A673 (cell line): Measurements from ENCODE around the gene DES. TPM values are rescaled to one million over a fixed set of nuclear protein-coding genes. Genes with fewer than 3 reads are reported as not detected.

ENCODE experiments used
- BruUV-seq: library from RNA; stranded (reverse); fragments of 400-500 nt; replicated peaks from 2 replicates; lab custom pipeline; 2021; lab: Mats Ljungman, UMichigan
- CTCF ChIA-PET: fragments of 300-600 bp; sonication (Branson Sonifier 250); formaldehyde crosslinking; loops from one replicate; lab custom pipeline; 2022; ENCODE audit warnings: antibody characterized with exemption; lab: Charles Lee
- POLR2A ChIA-PET: fragments of 300-600 bp; sonication (Branson Sonifier 250); formaldehyde crosslinking; loops from one replicate; lab custom pipeline; 2022; ENCODE audit warnings: antibody characterized with exemption; ENCODE audit not compliant: low non-redundant PET; lab: Charles Lee
- DNase-seq: peaks from one replicate; pipeline ENCODE4 v3.0.0-alpha.2; 2015; ENCODE audit warnings: low spot score
- H3K27ac ChIP-seq: fragments of 200-600 bp; sonication (generic); 2 replicates; pipeline ENCODE4 v1.5.1; 2016; ENCODE audit warnings: mixed run types, low read depth, mild to moderate bottlenecking, mixed read lengths, antibody characterized with exemption, low read length; ENCODE audit not compliant: poor library complexity, severe bottlenecking
- H3K27me3 ChIP-seq: fragments of 200-600 bp; sonication (generic); replicated peaks from 2 replicates; pipeline ENCODE4 v1.6.1; 2017; ENCODE audit warnings: mixed run types, low read depth, mild to moderate bottlenecking, mixed read lengths, antibody characterized with exemption, low read length; ENCODE audit not compliant: insufficient read depth, poor library complexity
- H3K36me3 ChIP-seq: fragments of 200-600 bp; sonication (generic); 2 replicates; pipeline ENCODE4 v1.6.1; 2016; ENCODE audit warnings: mixed run types, mild to moderate bottlenecking, mixed read lengths, antibody characterized with exemption, low read length; ENCODE audit not compliant: insufficient read depth, poor library complexity, severe bottlenecking
- H3K4me1 ChIP-seq: fragments of 200-600 bp; sonication (generic); 2 replicates; pipeline ENCODE4 v1.6.1; 2017; ENCODE audit warnings: mixed run types, mild to moderate bottlenecking, mixed read lengths, antibody characterized with exemption, low read length; ENCODE audit not compliant: insufficient read depth, poor library complexity, severe bottlenecking
- H3K4me3 ChIP-seq: fragments of 200-600 bp; sonication (generic); 2 replicates; pipeline ENCODE4 v1.5.1; 2016; ENCODE audit warnings: low read depth, mixed run types, mild to moderate bottlenecking, mixed read lengths, low read length; ENCODE audit not compliant: poor library complexity, severe bottlenecking
- H3K9me3 ChIP-seq: fragments of 200-600 bp; sonication (generic); 2 replicates; pipeline ENCODE4 v1.6.1; 2016; ENCODE audit warnings: mixed run types, low read depth, mild to moderate bottlenecking, mixed read lengths, antibody characterized with exemption, low read length; ENCODE audit not compliant: poor library complexity, severe bottlenecking
- EZH2 ChIP-seq: fragments of 200-600 bp; sonication (generic); IDR thresholded peaks from 2 replicates; pipeline ENCODE4 v1.6.1; 2017; ENCODE audit warnings: borderline replicate concordance, low read depth, mild to moderate bottlenecking, mixed read lengths, antibody characterized with exemption, low read length; ENCODE audit not compliant: poor library complexity, severe bottlenecking
- intact Hi-C: fragments of 100-400 bp; cut with micrococcal nuclease; formaldehyde crosslinking; loops from one replicate; pipeline ENCODE4 v1.10.0; 2022; ENCODE audit not compliant: unreplicated experiment
- total RNA-seq: library from RNA; stranded (reverse); gene quantifications from 2 replicates; pipeline ENCODE4 v1.2.3, GENCODE V29; 2021
- TF ChIP-seq, protein P1 (sequence below): fragments of 300-800, 200-600 bp; sonication (generic); conservative IDR thresholded peaks from 2 replicates; pipeline ENCODE4 v1.5.1; 2017; ENCODE audit warnings: low read depth, mild to moderate bottlenecking, antibody characterized with exemption, low read length, moderate library complexity, mixed read lengths

The DES gene
- total RNA-seq, 1 experiment from 2014 or later = not detected

- no TSS peak for BruUV-seq
- no peak overlapping the region for H3K27ac ChIP-seq
- peak; percentile 88 for DNase-seq
- no peak for TF ChIP-seq EZH2
- TF ChIP-seq, protein P1, sequence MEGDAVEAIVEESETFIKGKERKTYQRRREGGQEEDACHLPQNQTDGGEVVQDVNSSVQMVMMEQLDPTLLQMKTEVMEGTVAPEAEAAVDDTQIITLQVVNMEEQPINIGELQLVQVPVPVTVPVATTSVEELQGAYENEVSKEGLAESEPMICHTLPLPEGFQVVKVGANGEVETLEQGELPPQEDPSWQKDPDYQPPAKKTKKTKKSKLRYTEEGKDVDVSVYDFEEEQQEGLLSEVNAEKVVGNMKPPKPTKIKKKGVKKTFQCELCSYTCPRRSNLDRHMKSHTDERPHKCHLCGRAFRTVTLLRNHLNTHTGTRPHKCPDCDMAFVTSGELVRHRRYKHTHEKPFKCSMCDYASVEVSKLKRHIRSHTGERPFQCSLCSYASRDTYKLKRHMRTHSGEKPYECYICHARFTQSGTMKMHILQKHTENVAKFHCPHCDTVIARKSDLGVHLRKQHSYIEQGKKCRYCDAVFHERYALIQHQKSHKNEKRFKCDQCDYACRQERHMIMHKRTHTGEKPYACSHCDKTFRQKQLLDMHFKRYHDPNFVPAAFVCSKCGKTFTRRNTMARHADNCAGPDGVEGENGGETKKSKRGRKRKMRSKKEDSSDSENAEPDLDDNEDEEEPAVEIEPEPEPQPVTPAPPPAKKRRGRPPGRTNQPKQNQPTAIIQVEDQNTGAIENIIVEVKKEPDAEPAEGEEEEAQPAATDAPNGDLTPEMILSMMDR = peak; percentile 97
- no peaks in the 10 kb centered on the region for H3K36me3 ChIP-seq
- ChIA-PET POLR2A (no interaction called here), CTCF (interaction anchor here (0.9 to 4.3 kb wide), 7 partner anchors 31 to 127 kb away, joined by 3 to 35 read pairs (median 5); no protein-coding TSS in a partner anchor)
- H3K4me3 ChIP-seq = no peak overlapping the region
- no peaks in the 10 kb centered on the region for H3K27me3 ChIP-seq
- peaks cover 6% of the 10 kb centered on the region for H3K4me1 ChIP-seq
- H3K9me3 ChIP-seq = no peaks in the 10 kb centered on the region
- intact Hi-C loops = loop anchor here (1.0 to 5.0 kb wide), 2 partner anchors 127 to 239 kb away; no protein-coding TSS in a partner anchor
Measured at GRCh38 chr2:219402665-219403515, 15.3 kb upstream of the DES start.

- CTCF ChIA-PET = interaction anchor here (0.6 to 4.3 kb wide), 7 partner anchors 30 to 129 kb away, joined by 3 to 35 read pairs (median 5); no protein-coding TSS in a partner anchor
- intact Hi-C loops = loop anchor here (1.0 to 5.0 kb wide), 2 partner anchors 126 to 238 kb away; no protein-coding TSS in a partner anchor
- BruUV-seq = no TSS peak
Measured at GRCh38 chr2:219403861-219404260, 14.3 kb upstream of the DES start.

GRCh38 chr2:219404291-219404910 is 13.8 kb upstream of the DES start:
- CTCF ChIA-PET = interaction anchor here (0.6 to 4.3 kb wide), 2 partner anchors 125 to 129 kb away, joined by 6 to 35 read pairs; no protein-coding TSS in a partner anchor
- TF ChIP-seq, protein P1 = no peak
- BruUV-seq = no TSS peak
- intact Hi-C loops = loop anchor here (5.0 kb wide), 1 partner anchor 238 kb away; no protein-coding TSS in a partner anchor
- POLR2A ChIA-PET = no interaction called here
- Histone ChIP-seq H3K9me3 (no peaks in the 10 kb centered on the region), H3K27me3 (no peaks in the 10 kb centered on the region), H3K4me3 (no peak overlapping the region), H3K27ac (no peak overlapping the region), H3K36me3 (no peaks in the 10 kb centered on the region), H3K4me1 (peaks cover 6% of the 10 kb centered on the region)
- DNase-seq = no peak

More at GRCh38 chr2:219403861-219404260, 14.3 kb upstream of the DES start:
- TF ChIP-seq EZH2 = no peak
- TF ChIP-seq, protein P1 = no peak
- Histone ChIP-seq H3K9me3 (no peaks in the 10 kb centered on the region), H3K27me3 (no peaks in the 10 kb centered on the region), H3K4me1 (peaks cover 6% of the 10 kb centered on the region), H3K36me3 (no peaks in the 10 kb centered on the region), H3K27ac (no peak overlapping the region), H3K4me3 (no peak overlapping the region)
- POLR2A ChIA-PET = no interaction called here
- DNase-seq = no peak
